Parathyroid adenoma (tissue), 2 donors: ENCODE results near the gene HOXC12.

Source experiments
- H2AFZ ChIP-seq: fragments of 300-600 bp; sonication (generic); one replicate; pipeline ENCODE4 v1.7.0; 2017; ENCODE audit warnings: antibody characterized with exemption, mild to moderate bottlenecking
- H3K27ac ChIP-seq: fragments of 300-600 bp; sonication (generic); one replicate; pipeline ENCODE4 v1.7.0; 2017
- H3K27me3 ChIP-seq: fragments of 300-600 bp; sonication (generic); one replicate; pipeline ENCODE4 v1.7.0; 2017; ENCODE audit warnings: low read length; ENCODE audit not compliant: control insufficient read depth, insufficient read depth
- H3K36me3 ChIP-seq: fragments of 300-600 bp; sonication (generic); one replicate; pipeline ENCODE4 v1.7.0; 2017; ENCODE audit warnings: low read length; ENCODE audit not compliant: control insufficient read depth, insufficient read depth
- H3K4me1 ChIP-seq: fragments of 300-600 bp; sonication (generic); one replicate; pipeline ENCODE4 v1.7.0; 2017; ENCODE audit warnings: control low read depth
- H3K4me2 ChIP-seq: fragments of 300-600 bp; sonication (generic); one replicate; pipeline ENCODE4 v1.7.0; 2017; ENCODE audit warnings: low read length
- H3K4me3 ChIP-seq: fragments of 300-600 bp; sonication (generic); one replicate; pipeline ENCODE4 v1.7.0; 2017; ENCODE audit warnings: low read depth, low read length
- H3K79me2 ChIP-seq: fragments of 300-600 bp; sonication (generic); one replicate; pipeline ENCODE4 v1.7.0; 2017; ENCODE audit warnings: control low read depth
- H3K9ac ChIP-seq: fragments of 300-600 bp; sonication (generic); one replicate; pipeline ENCODE4 v1.7.0; 2017; ENCODE audit warnings: mild to moderate bottlenecking
- H3K9me3 ChIP-seq: fragments of 300-600 bp; sonication (generic); one replicate; pipeline ENCODE4 v1.7.0; 2017; ENCODE audit warnings: low read length; ENCODE audit not compliant: control insufficient read depth
- TF ChIP-seq, protein P1 (sequence below): fragments of 300-600 bp; sonication (generic); IDR thresholded peaks from one replicate; pipeline ENCODE4 v1.7.0; 2017; ENCODE audit warnings: antibody characterized with exemption, mild to moderate bottlenecking
- donor health status: primary hyperparathyroidism.

HOXC12 gene

DNA sequence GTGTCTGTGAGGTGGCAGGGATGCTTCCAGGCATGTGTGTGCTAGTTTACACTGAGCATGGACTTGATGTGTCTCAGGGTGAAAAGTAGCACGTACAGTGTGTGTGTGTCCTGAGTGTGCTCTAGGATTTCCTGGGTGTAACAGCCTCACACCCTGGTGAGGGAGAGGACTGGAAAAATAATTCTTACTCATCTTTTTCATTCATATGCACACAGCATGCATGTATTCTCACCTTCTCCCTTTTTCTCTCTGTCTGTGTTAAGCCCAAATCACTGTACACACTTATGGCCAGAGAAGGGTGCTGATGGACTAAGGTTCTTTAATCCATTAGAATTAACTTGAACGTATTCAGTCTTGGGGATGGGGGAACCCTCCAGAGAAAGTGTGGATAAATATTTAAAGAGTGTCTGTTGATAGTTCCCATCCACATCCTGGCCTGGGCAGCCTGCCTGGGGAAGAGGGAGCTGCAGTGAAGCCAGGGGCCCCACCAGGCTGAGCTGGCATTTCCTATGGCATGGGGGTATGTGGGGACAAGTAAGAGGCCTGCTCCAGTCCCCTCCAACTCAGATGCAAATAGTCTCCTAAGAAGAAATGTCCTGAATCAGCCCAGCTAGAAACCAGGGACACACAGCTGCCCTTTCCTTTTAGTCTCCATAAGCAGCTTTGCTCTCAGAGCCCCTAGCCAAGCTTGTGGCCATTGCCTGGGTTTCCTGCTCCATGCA, 53.0 kb downstream of the HOXC12 start:
- Histone ChIP-seq H3K79me2 (no peaks in the 10 kb centered on the region), H3K4me1 (peaks cover 3% of the 10 kb centered on the region), H3K27ac (no peak overlapping the region), H3K9me3 (no peaks in the 10 kb centered on the region), H2AFZ (no peak overlapping the region), H3K4me2 (no peak overlapping the region), H3K9ac (no peak overlapping the region), H3K4me3 (no peak overlapping the region), H3K27me3 (peaks cover 22% of the 10 kb centered on the region), H3K36me3 (no peaks in the 10 kb centered on the region)
- TF ChIP-seq, protein P1, sequence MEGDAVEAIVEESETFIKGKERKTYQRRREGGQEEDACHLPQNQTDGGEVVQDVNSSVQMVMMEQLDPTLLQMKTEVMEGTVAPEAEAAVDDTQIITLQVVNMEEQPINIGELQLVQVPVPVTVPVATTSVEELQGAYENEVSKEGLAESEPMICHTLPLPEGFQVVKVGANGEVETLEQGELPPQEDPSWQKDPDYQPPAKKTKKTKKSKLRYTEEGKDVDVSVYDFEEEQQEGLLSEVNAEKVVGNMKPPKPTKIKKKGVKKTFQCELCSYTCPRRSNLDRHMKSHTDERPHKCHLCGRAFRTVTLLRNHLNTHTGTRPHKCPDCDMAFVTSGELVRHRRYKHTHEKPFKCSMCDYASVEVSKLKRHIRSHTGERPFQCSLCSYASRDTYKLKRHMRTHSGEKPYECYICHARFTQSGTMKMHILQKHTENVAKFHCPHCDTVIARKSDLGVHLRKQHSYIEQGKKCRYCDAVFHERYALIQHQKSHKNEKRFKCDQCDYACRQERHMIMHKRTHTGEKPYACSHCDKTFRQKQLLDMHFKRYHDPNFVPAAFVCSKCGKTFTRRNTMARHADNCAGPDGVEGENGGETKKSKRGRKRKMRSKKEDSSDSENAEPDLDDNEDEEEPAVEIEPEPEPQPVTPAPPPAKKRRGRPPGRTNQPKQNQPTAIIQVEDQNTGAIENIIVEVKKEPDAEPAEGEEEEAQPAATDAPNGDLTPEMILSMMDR = no peak

DNA sequence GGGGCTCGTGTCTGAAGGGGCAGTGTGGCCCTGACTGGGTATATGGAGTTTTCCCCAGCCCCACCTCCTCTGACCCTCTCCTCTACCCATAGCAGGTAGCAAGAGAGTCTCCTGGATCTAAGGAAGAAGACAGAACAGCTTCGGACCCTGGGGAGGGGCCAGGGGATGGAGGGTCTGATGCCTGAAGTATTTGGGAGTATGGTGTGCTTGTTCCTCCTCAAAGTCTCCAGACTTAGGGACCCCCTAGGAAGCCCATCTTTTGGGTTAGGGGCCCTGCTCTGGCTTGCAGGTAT, 53.5 kb downstream of the HOXC12 start:
- Histone ChIP-seq H3K9me3 (no peaks in the 10 kb centered on the region), H3K27ac (no peak overlapping the region), H3K4me1 (peaks cover 3% of the 10 kb centered on the region), H3K36me3 (no peaks in the 10 kb centered on the region), H3K27me3 (peaks cover 22% of the 10 kb centered on the region), H2AFZ (no peak overlapping the region), H3K9ac (no peak overlapping the region), H3K79me2 (no peaks in the 10 kb centered on the region), H3K4me2 (no peak overlapping the region), H3K4me3 (no peak overlapping the region)
- TF ChIP-seq, protein P1 = no peak
